T-helper 17 cell (primary cell): ENCODE measurements around the gene TMEM9. TPM values are rescaled to one million over a fixed set of nuclear protein-coding genes. Genes with fewer than 3 reads are reported as not detected.

ENCODE experiments used
- ATAC-seq: fragments of 150-1000 bp; cut with Tn5 transposase; 2 replicates; pipeline ENCODE4 v1.10.0; 2021; ENCODE audit warnings: mild to moderate bottlenecking, moderate library complexity
- DNase-seq, 3 donors: peaks; one replicate each; pipeline versions ENCODE4 v3.0.0 to v3.0.0-alpha.2; 2020 to 2021
- H3K9me3 ChIP-seq: one replicate; pipeline ENCODE4 v1.7.0; 2013; ENCODE audit warnings: low read length, mild to moderate bottlenecking; ENCODE audit not compliant: control insufficient read depth, poor library complexity, severe bottlenecking
- H3K27ac Mint-ChIP-seq: one replicate; pipeline ENCODE4 v1.8.0; 2022; ENCODE audit warnings: mild to moderate bottlenecking, moderate library complexity, mixed read lengths
- H3K27me3 Mint-ChIP-seq: one replicate; pipeline ENCODE4 v1.8.0; 2022; ENCODE audit warnings: mixed read lengths
- H3K36me3 Mint-ChIP-seq: one replicate; pipeline ENCODE4 v1.8.0; 2022; ENCODE audit warnings: low read depth, mixed read lengths
- H3K4me1 Mint-ChIP-seq: one replicate; pipeline ENCODE4 v1.8.0; 2022; ENCODE audit warnings: mild to moderate bottlenecking, mixed read lengths
- H3K4me3 Mint-ChIP-seq: one replicate; pipeline ENCODE4 v1.8.0; 2022; ENCODE audit warnings: mild to moderate bottlenecking, moderate library complexity, mixed read lengths
- total RNA-seq, 4 donors: library from RNA in 2 of 4; stranded (reverse) in 2 of 4; gene quantifications; one replicate each; pipeline ENCODE4 v1.2.3 and lab custom pipeline; 2022 to 2026

The TMEM9 gene
- total RNA-seq, 2 donors from 2014 or later = 13.0 to 13.1 TPM

GRCh38 chr1:201147396-201148015 lies 6.8 kb downstream of the TMEM9 start:
- no peaks in the 10 kb centered on the region for H3K9me3 ChIP-seq
- peaks cover 11% of the 10 kb centered on the region for H3K4me1 Mint-ChIP-seq
- H3K4me3 Mint-ChIP-seq = no peak overlapping the region
- H3K36me3 Mint-ChIP-seq = peaks cover 10% of the 10 kb centered on the region
- DNase-seq (no peak), ATAC-seq (no peak)
- no peak overlapping the region for H3K27ac Mint-ChIP-seq
- no peaks in the 10 kb centered on the region for H3K27me3 Mint-ChIP-seq

- no peaks in the 10 kb centered on the region for H3K9me3 ChIP-seq
- Mint-ChIP-seq H3K36me3 (peaks cover 10% of the 10 kb centered on the region), H3K4me1 (peaks cover 10% of the 10 kb centered on the region), H3K27me3 (no peaks in the 10 kb centered on the region), H3K27ac (peak overlapping the region; percentile 43), H3K4me3 (no peak overlapping the region)
- DNase-seq (no peak), ATAC-seq (no peak)
Measured at GRCh38 chr1:201146626-201147390, 7.5 kb downstream of the TMEM9 start.

DNA sequence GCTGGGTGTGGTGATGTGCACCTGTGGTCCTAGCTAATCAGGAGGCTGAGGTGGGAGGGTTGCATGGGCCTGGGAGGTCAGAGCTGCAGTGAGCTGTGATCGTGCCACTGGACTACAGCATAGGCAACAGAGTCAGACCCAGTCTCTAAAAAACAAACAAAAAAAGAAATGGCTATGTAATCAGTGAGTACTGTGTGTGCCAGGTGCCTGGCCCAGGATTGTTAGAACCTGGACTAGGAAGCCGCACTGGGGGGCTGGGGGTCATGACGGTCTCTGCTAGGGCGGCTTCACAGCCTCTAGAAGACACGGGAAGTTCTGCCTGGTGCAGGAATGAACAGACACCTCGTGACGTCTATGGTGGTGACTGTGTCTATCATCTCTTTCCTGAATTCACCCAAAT lies 8.5 kb downstream of the TMEM9 start:
- Mint-ChIP-seq H3K27ac (no peak overlapping the region), H3K36me3 (peaks cover 10% of the 10 kb centered on the region), H3K27me3 (no peaks in the 10 kb centered on the region), H3K4me1 (peaks cover 6% of the 10 kb centered on the region), H3K4me3 (no peak overlapping the region)
- no peak for ATAC-seq
- H3K9me3 ChIP-seq = no peaks in the 10 kb centered on the region
- DNase-seq = no peak

DNA sequence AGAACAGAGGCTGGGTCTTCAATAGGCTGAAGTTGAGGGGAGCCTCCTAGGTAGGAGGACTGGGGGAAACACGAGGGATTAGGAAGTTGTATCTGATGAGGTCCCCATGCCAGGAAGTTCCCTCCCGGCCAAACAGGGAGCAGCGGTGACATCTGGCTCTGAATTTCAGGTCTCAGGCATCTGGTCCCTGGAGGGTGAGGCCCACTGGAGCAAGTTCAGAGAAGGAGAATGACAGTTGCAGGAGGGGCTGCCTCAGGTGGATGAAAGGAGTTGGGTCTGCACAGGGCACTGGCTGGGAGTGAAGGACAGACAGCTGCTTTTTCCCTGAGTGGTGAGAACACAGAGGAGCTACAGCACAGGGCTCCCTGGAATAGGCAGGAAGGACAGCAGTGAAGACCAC lies 9.1 kb downstream of the TMEM9 start:
- H3K4me3 Mint-ChIP-seq = no peak overlapping the region
- no peaks in the 10 kb centered on the region for H3K9me3 ChIP-seq
- ATAC-seq (no peak), DNase-seq (no peak)
- H3K27me3 Mint-ChIP-seq = no peaks in the 10 kb centered on the region
- H3K4me1 Mint-ChIP-seq = peaks cover 6% of the 10 kb centered on the region
- H3K36me3 Mint-ChIP-seq = peaks cover 11% of the 10 kb centered on the region
- no peak overlapping the region for H3K27ac Mint-ChIP-seq

DNA sequence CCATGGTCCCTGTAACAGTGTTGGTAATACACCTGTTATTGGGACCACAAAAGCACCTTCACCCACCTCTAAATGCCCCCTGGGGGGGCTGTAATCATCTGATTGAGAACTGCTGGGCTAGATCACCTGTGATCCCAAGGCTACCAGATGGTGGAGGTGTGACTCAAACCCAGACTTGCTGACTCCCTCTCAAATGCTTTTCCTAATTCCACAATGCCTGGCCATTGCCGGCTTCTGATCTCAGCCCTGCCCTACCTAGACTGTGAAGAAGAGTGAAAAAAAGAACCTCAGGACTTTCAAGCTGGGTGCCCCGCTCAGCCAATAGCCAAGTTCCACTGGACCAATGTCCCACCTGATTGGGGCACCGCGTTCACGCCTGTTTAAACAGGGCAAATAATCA lies 9.6 kb downstream of the TMEM9 start:
- Mint-ChIP-seq H3K36me3 (peaks cover 14% of the 10 kb centered on the region), H3K4me1 (peaks cover 8% of the 10 kb centered on the region), H3K4me3 (no peak overlapping the region), H3K27ac (no peak overlapping the region), H3K27me3 (no peaks in the 10 kb centered on the region)
- DNase-seq = no peak
- ATAC-seq = no peak
- H3K9me3 ChIP-seq = no peaks in the 10 kb centered on the region

DNA sequence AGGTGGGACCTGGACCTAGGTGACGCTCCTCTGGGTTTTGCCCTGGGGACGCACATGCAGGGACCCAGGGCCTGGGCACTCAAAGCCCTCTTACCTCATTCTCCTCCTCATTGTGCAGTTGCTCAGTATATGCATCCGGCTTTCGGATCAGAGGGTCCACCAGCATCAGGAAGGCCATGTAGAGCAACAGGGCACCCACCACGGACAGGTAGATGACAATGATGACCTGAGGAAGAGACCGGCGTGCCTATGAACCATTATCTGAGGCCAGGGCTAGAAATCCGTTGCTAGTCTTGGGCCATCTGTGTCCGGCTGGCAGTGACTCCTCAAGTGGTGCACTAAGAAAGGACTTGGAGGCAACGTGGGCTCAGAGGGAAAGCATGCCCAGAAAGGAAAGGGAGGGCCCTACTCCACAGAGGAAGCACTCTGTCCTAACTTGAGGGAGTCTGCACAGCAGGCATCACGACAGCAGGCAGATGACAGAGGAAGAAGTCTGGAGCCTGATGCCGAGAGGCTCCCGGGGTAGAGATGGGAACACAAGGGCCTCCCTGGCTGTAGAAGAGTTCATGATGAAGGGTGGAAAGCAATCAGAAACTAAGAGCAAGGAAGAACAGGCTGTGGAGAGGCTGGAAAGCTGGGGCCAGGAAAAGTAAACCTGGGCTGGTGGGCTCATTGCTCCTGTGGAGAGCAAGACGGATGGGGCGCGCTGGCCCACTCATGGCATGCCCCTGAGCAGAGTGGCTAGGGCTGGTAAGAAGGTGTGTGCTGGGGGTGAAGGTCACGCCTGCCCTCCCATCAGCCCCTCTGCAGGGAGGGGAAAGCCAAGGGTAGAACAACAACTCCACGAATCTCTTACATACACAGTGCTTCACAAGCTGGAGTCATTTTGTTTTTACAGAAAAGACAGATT lies 10.3 kb downstream of the TMEM9 start:
- Mint-ChIP-seq H3K4me1 (peaks cover 5% of the 10 kb centered on the region), H3K4me3 (no peak overlapping the region), H3K27ac (no peak overlapping the region), H3K36me3 (peaks cover 14% of the 10 kb centered on the region), H3K27me3 (no peaks in the 10 kb centered on the region)
- DNase-seq (no peak), ATAC-seq (no peak)
- no peaks in the 10 kb centered on the region for H3K9me3 ChIP-seq

GRCh38 chr1:201142849-201143725 lies 11.2 kb downstream of the TMEM9 start:
- no peak overlapping the region for H3K27ac Mint-ChIP-seq
- H3K27me3 Mint-ChIP-seq = no peaks in the 10 kb centered on the region
- no peaks in the 10 kb centered on the region for H3K9me3 ChIP-seq
- ATAC-seq (no peak), DNase-seq (no peak)
- peaks cover 14% of the 10 kb centered on the region for H3K36me3 Mint-ChIP-seq
- peaks cover 5% of the 10 kb centered on the region for H3K4me1 Mint-ChIP-seq
- H3K4me3 Mint-ChIP-seq = no peak overlapping the region

GRCh38 chr1:201142011-201142848 lies 12.0 kb downstream of the TMEM9 start:
- Mint-ChIP-seq H3K27ac (no peak overlapping the region), H3K4me1 (peaks cover 3% of the 10 kb centered on the region), H3K4me3 (no peak overlapping the region), H3K27me3 (no peaks in the 10 kb centered on the region), H3K36me3 (peaks cover 14% of the 10 kb centered on the region)
- no peak for ATAC-seq
- DNase-seq = no peak
- no peaks in the 10 kb centered on the region for H3K9me3 ChIP-seq

- ATAC-seq (no peak), DNase-seq (no peak)
- H3K36me3 Mint-ChIP-seq = peaks cover 14% of the 10 kb centered on the region
- H3K4me3 Mint-ChIP-seq = no peak overlapping the region
- peaks cover 3% of the 10 kb centered on the region for H3K4me1 Mint-ChIP-seq
- H3K27ac Mint-ChIP-seq = no peak overlapping the region
- no peaks in the 10 kb centered on the region for H3K27me3 Mint-ChIP-seq
- no peaks in the 10 kb centered on the region for H3K9me3 ChIP-seq
Measured at GRCh38 chr1:201141418-201141817, 12.9 kb downstream of the TMEM9 start.

DNA sequence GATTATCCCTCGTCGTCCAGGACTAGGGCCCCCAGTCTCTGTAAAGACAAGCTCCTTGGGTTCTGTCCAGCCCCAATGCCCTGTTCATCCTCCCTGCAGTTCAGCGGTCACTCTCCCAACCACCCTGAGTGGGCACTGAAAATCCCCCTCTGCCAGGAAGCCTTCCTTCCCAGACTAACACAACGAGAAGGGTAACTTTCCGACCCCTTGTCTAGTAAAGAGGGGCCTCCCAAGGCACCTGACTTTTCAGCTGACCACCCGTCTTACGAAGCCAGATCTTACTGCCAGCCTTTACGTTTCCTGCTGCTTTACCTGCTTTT lies 13.4 kb downstream of the TMEM9 start:
- H3K4me1 Mint-ChIP-seq = peaks cover 3% of the 10 kb centered on the region
- peaks cover 14% of the 10 kb centered on the region for H3K36me3 Mint-ChIP-seq
- DNase-seq (no peak), ATAC-seq (no peak)
- H3K4me3 Mint-ChIP-seq = no peak overlapping the region
- H3K27me3 Mint-ChIP-seq = no peaks in the 10 kb centered on the region
- H3K9me3 ChIP-seq = no peaks in the 10 kb centered on the region
- H3K27ac Mint-ChIP-seq = no peak overlapping the region

GRCh38 chr1:201140235-201140940 lies 13.9 kb downstream of the TMEM9 start:
- peaks cover 3% of the 10 kb centered on the region for H3K4me1 Mint-ChIP-seq
- no peak for ATAC-seq
- H3K27me3 Mint-ChIP-seq = no peaks in the 10 kb centered on the region
- DNase-seq = no peak
- no peak overlapping the region for H3K4me3 Mint-ChIP-seq
- peaks cover 14% of the 10 kb centered on the region for H3K36me3 Mint-ChIP-seq
- no peaks in the 10 kb centered on the region for H3K9me3 ChIP-seq
- no peak overlapping the region for H3K27ac Mint-ChIP-seq

DNA sequence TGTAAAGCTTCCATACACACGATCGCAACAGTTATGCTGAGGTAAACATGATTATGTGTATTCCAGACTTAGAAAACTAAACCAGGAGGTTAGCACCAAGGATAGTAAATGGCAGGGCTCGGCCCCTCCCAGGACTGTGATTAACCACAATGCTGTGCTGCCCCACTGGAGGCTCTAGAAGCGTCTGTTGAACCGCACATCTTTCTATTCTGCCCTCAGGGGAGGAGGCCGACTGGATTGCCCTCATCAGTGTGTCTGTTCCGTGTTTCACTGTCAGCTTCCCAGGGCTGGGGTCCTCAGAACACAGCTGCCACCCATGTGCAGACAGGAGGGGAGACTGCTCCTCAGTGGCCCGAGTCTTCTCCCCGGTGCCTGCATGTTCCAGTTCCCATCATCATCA lies 14.5 kb downstream of the TMEM9 start:
- no peaks in the 10 kb centered on the region for H3K9me3 ChIP-seq
- H3K36me3 Mint-ChIP-seq = peaks cover 16% of the 10 kb centered on the region
- ATAC-seq (no peak), DNase-seq (no peak)
- peaks cover 3% of the 10 kb centered on the region for H3K4me1 Mint-ChIP-seq
- no peak overlapping the region for H3K4me3 Mint-ChIP-seq
- no peak overlapping the region for H3K27ac Mint-ChIP-seq
- H3K27me3 Mint-ChIP-seq = no peaks in the 10 kb centered on the region
